Stimulated activated CD4-positive, alpha-beta T cell treated with anti-CD3 and anti-CD28 coated beads, Interleukin-2, amount 100 ng/mL, for 48 hours (primary cell): ENCODE measurements around the gene CLP1.

Experiments used
- DNase-seq, 2 donors: peaks; one replicate each; pipeline ENCODE4 v3.0.0-alpha.2; 2020

The CLP1 gene

GRCh38 chr11:57657194-57658022 is at the start of gene CLP1:
CLP1 (plus strand) TSS chr11:57657762; CDS start chr11:57659477, 1,715 bp downstream.
- DNase-seq: peak; percentile 95 to 99

- DNase-seq: no peak
These were observed 47.4 kb upstream of the CLP1 start for GRCh38 chr11:57610170-57610569.

- no peak for DNase-seq
These were observed 43.3 kb upstream of the CLP1 start for GRCh38 chr11:57614234-57614772.

DNA sequence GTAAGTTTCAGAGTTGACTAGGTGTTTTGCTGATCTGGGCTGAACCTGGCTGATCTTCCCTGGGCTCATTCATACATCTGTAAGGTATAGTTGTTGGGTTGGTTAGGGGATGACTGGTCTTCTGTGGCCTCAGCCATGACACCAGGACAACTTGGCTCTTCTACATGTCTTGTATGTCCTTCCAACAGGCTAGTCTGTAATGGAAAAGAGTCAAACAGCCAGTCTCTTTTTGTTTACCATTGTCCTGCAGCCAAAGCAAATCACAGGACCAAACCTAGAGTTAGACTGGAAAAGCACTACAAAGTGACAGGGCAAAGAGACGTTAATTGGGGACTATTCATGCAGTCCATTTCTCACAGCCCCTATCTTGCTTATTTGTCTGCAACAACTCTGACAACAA is 42.3 kb upstream of the CLP1 start:
- no peak for DNase-seq

DNA sequence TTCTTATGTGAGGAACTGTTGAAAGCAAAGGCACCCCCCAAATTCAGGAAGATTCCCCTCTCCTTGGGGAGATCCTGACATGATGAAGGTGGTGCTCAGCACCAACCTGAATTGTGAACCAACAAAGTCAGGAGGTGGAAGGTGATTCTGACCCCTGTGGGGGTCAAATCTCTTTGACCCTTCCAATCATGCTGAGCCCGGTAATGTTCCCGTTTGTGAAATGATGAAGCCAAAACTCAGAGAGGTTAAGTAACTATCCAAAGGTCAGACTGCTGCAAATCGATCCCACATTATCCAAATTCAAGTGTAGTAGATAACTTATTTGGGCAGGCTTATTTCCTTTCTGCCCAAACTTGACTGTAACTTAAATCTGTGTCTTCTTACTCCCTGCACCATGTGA is 41.0 kb upstream of the CLP1 start:
- DNase-seq: no peak

GRCh38 chr11:57618438-57618837 is 39.1 kb upstream of the CLP1 start:
- DNase-seq: no peak

DNA sequence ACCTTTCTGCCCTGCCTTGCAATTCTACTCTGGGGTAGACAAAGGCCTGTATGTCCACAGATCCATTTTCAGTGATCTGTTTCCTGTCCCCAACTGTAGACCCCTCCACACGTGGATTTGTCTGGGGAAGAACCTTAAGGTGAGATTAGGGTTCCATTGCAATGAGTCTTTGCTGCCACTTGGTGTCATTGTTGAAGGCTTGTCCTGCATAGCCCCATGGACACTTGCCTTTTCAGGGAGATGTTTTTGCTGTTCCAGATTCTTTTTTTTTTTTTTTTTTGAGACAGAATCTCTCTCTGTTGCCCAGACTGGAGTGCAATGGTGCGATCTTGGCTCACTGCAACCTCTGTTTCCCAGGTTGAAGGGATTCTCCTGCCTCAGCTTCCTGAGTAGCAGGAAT is 38.2 kb upstream of the CLP1 start:
- DNase-seq: no peak

GRCh38 chr11:57620467-57620866 is 37.1 kb upstream of the CLP1 start:
- DNase-seq: no peak

GRCh38 chr11:57622263-57622662 is 35.3 kb upstream of the CLP1 start:
- DNase-seq: no peak

DNA sequence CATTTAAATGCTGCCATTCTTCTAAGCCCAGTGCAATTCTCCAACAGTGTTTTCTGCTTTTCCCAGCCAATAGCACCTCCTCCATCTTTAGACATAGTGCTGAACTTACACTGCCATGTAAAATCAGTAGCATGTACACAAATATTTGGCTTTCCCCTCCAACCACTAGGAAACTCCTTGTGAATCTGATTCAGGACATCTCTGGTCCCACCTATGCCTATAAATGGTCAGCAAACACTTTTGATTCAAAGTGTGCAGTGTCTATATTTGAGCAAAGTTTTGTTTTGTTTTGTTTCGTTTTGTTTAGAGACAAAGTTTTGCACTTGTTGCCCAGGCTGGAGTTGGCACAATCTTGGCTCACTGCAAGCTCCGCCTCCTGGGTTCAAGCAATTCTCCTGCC is 32.7 kb upstream of the CLP1 start:
- DNase-seq: no peak

DNA sequence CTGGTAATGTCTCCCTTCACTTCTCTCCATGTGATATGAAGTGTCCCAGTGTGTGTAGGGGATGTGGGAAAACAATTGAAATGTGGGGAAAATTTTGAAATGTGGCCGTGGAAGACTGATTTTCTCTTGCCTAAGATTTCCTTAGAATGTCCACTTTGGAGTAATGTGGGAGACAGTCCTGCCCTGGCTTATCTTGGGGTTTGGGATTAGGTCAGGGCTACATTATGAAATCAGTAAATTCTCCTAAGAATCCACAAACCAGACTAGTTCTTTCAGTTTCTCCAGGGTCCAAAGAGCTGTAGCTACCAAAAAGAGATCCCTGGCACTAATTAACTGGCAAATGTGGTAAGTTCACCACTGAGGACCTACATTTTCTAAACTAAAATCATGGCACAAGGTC is 30.7 kb upstream of the CLP1 start:
- no peak for DNase-seq

DNA sequence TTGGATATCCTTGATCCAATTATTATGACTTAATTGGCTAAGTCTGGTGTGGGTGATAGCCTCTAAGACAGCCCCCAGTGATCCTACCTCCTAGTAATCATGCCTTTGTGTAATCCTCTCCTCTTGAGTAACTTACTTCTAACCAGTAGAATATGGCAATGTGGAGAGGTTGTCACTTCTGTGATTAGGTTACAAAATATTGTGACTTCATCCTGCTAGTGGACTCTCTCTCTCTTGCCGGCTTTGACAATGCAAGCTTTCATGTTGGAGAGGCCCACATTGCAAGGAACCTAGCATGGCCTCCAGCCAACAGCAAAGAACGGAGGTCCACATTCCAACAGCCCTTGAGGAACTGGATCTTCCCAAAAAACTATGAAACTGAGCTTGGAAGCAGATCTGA is 27.4 kb upstream of the CLP1 start:
- no peak for DNase-seq

DNA sequence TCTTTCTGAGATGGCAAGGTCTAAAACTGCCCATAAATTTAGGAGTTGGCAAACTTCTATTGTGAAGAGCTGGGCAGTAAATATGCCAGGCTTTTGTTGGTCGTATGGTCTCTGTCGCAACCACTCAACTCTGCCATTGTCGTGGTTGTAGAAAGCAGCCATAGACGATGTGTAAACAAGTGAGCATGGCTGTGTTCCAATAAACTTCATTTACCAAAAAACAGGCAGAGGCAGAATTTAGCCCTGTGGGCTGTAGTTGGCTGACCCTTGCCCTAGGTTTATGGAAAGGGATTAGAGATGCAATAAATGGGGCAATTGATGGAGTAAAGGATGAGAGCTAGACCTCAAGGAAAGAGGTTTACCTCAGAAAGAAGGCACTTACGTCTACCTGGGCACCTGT is 25.4 kb upstream of the CLP1 start:
- DNase-seq: no peak

DNA sequence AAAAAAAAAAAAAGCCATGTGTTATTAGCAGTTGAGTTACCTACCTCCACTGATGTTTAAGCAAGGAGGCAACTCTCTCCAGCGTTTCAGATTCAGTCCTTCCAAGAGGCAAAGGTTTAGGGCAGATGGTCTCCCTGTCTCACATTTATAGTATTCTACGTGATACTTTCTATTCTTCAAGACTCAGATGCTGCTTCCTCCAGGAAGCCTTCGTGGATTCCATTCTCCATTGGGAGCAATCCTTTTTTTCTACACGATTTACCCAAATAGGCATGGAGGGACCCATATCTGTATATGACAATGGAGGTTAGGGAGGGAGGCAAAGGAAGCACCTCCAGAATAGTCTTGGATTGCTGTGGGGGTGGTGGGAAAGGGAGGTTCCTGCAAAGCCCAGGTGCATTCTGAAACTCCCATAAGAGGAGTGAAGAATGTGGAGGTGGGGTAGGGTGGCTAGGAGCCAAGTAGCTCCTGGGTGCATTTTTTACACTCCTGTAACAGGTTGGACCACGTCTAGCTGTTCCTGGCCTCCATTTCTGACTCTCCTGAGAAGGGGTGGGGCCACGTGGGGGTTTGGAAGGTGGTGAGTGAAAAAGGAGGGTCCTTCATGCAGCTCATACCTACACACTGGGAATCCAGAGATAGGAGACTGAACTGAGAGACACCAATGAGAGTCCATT is 24.0 kb upstream of the CLP1 start:
- no peak for DNase-seq

GRCh38 chr11:57634311-57634710 is 23.3 kb upstream of the CLP1 start:
- DNase-seq: no peak

DNA sequence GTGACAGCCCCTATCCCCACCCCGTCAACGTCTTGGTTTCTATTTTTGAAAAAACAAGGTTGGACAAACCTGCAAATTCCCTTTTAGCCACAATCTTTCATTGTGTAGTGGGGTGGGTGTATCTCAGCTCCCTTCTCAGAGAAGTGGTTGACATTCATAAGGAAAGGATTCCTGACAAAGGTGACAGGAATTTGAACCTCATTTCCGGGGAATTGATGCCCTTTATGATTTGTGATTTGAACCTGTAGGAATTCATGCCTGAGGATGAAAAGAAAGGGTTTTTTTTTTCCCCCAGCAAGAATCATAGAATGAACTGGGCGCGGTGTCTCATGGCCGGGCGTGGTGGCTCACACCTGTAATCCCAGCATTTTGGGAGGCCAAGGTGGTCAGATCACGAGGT is 22.3 kb upstream of the CLP1 start:
- no peak for DNase-seq

DNA sequence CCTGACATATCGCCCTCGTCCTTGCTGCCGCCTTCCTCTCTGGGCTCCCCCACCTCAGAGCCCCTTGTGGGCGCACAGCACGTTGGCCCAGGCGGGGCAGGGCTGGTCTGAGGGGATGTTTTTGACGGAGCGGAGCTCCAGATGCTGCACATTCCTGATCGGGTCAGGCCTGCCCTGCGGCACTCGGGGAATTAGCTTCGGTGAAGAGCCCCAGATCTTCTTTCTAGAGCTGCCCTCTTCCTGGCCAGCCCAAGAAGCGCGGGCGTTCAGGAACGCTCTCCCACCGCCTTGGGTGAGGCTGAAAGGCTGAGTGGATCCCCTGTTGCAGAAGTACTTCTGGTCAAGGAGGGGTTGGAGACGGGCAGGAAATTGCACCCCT is 19.9 kb upstream of the CLP1 start:
- no peak for DNase-seq

DNA sequence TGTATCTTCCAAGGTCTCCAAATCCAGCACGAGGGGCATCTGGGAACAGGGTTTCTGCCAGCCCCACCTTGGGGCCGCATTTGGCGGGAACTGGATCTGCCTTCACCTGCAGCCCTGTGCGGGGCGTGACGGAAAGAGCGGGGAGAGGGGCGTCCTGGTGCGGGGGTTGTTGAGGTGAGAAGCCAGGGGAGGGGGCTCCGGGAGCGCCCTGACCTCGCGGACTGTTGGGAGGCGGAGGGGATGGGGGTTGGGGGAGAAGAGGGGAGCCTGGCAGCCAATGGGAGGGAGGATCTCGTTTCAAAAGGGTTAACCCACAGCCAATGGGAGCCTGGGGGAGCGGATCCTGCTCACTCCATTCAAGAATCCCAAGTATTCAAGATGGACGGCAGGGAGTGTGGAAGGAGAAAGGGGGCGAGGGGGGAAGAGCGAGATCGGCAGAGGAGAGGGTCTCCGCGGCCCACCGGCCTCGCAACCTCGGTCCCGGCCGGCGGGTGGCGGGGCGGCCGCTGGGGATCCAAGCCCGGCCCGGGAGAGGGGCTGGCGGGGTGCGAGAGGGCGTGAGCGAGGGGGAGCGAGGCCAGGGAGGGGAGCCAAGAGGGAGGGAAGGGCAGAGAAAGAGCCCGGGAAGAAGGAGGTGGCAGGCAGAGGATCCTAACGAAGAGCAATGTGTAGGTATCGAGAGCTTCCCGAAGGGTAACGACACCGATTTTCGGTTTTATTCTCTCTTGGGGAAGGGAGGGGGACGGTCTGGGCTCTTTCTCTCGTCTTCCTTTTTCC is 19.4 kb upstream of the CLP1 start:
- no peak for DNase-seq

DNA sequence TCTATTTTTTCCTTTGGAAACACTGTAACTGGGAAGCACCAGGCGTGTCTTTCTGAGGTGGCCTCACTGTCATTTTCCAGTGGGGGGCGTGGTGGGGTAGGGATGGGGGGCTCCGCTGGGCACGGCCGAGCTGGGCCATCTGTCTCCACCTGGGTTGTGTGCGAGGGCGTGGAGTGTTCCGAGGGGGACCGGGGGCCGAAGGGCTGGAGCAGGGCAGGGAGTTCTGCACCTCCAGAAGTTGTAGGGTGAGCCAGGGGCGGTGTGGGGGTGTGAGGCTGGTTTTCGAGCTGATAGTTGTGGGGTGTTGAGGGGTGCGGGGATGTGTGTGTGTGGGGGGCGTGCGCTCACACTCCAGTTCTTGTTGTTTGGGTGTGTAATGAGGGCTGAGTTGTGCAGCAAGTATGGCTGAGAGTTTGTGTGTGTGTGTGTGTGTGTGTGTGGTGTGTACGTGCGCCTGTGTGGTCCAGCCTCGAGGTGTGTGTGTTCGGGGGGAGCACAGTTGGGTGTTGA is 18.7 kb upstream of the CLP1 start:
- no peak for DNase-seq

DNA sequence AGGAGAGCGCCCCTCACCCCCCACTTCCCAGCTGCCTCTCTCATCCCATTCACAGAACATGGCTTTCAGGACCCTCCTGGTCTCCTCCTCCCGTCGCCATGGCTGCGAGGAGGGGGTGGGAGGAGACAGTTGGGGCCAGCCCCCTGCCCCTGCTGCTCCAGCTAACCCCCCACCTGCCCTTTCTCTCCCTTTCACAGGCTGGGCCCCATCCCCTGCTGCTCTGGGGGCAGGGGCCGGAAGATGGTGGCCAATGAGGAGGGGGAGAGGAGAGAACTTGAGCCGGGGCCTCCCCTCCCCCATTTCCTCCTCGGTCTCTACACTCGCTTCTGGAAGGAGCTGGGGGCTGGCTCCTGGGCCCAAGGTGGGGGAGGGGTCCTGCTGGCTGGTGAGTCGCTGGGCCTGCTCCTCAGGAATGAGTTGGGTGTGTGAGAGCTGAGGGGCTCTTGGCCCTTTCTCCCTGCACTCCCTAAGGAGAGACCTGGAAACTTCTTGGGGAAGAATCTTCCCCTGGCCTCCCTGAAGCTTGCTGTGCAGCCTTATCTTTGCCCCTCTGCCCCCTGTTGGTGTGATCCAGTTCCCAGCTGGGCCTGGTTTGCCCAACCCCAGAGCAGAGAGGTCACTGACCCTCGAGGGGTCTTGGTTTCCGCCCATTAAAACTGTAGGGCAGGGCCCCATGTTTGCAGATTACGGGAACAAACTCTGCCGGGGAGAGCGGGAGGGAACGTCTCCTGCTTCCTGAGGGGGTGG is 18.1 kb upstream of the CLP1 start:
- no peak for DNase-seq

GRCh38 chr11:57640068-57640800 is 17.3 kb upstream of the CLP1 start:
- no peak for DNase-seq
